Measurements from ENCODE around the gene SND1.

SND1 gene

DNA sequence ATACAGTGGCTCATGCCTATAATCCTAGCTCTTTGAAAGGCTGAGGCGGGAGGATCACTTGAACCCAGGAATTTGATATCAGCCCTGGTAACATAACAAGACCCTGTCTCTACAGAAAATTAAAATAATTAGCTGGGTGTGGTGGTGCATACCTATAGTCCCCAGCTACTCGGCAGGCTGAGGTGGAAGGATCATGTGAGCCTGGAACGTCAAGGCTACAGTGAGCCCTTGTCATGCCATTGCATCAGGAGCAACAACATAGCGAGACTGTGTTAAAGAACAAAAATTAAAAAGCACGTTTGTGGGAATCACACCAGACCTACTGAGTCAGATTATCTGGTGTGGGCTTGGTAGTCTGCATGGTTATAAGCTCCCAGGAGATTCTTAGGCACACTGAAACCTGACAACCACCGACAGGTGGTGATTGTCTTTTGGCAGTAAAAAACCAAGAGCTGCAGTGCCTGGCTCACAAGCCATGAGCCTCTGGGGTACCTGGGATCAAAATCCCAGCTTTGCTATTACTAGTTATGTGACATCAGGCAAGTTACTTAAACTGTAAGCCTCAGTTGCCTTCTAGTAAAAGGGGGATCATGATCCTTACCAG, 146.9 kb downstream of the SND1 start:
- TF ChIP-seq, protein P1, sequence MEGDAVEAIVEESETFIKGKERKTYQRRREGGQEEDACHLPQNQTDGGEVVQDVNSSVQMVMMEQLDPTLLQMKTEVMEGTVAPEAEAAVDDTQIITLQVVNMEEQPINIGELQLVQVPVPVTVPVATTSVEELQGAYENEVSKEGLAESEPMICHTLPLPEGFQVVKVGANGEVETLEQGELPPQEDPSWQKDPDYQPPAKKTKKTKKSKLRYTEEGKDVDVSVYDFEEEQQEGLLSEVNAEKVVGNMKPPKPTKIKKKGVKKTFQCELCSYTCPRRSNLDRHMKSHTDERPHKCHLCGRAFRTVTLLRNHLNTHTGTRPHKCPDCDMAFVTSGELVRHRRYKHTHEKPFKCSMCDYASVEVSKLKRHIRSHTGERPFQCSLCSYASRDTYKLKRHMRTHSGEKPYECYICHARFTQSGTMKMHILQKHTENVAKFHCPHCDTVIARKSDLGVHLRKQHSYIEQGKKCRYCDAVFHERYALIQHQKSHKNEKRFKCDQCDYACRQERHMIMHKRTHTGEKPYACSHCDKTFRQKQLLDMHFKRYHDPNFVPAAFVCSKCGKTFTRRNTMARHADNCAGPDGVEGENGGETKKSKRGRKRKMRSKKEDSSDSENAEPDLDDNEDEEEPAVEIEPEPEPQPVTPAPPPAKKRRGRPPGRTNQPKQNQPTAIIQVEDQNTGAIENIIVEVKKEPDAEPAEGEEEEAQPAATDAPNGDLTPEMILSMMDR (IDR thresholded peaks at IDR 0.05), result no peak

GRCh38 chr7:127799535-127800305, 147.7 kb downstream of the SND1 start:
- TF ChIP-seq, protein P1 (IDR thresholded peaks at IDR 0.05), result no peak

DNA sequence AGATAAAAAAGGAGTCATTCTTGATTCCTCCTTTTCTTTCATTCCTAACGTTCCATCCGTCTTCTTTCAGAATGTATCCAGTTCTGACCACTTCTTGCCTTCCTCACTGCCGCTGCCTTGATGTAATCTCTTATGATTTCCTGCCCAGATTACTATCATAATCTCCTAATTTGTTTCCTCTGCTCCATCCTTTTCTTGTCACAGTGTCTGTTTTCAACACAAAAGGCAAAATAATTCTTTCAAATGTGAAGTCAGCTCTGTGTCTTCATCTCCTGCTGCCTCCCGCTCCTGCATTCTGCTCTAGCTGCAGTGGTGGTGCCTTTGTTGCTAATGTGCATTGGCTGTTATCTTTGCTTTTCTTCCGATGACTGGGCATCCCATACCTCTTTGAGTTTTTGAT, 150.9 kb downstream of the SND1 start:
- TF ChIP-seq, protein P1 (IDR thresholded peaks at IDR 0.05), result no peak

- TF ChIP-seq, protein P1 (IDR thresholded peaks at IDR 0.05), result no peak
Observed at GRCh38 chr7:127803626-127804025, 151.6 kb downstream of the SND1 start.

- TF ChIP-seq, protein P1 (IDR thresholded peaks at IDR 0.05), result no peak
Observed at GRCh38 chr7:127807340-127807739, 155.3 kb downstream of the SND1 start.

- TF ChIP-seq, protein P1 (IDR thresholded peaks at IDR 0.05), result no peak
Observed at GRCh38 chr7:127807829-127808228, 155.8 kb downstream of the SND1 start.

DNA sequence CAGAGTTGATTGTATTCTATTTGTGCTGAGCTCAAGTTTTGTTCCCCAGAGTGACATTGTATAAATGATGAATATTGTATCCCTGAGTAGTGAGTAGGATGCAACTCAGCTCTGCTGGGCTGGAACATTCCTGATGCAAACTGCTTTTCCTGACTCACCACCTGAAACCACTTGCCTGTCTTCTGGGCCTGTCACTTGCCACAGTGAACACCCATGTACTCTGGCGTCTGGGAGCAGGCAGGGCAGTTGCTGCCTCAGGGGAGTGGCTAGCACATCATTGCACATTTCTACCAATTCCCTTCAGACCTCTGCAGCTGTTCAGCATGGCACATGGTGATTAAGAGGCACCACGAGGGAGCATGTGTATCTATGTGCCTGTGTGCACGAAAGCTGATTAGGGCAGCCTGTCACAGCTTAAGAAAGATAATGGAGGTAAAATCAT, 157.3 kb downstream of the SND1 start:
- TF ChIP-seq, protein P1 (IDR thresholded peaks at IDR 0.05), result no peak

Data from LNCAP (cell line).